GM12878 (cell line): Measurements from ENCODE around the gene FGF13. TPM values are rescaled to one million over a fixed set of nuclear protein-coding genes. Genes with fewer than 3 reads are reported as not detected.

Experiments used
- ATAC-seq: fragments of 200-7000 bp; cut with Tn5 transposase; 3 replicates; pipeline ENCODE4 v1.9.1; 2020; ENCODE audit warnings: mild to moderate bottlenecking, moderate library complexity
- BruUV-seq: library from RNA; stranded (reverse); fragments of 400-500 nt; replicated peaks from 2 replicates; lab custom pipeline; 2021; lab: Mats Ljungman, UMichigan
- CTCF ChIA-PET: fragments of 300-600 bp; sonication (Branson Sonifier 250); formaldehyde crosslinking; extraction: SDS; loops from one replicate; lab custom pipeline; 2021; ENCODE audit warnings: inconsistent platforms; lab: Yijun Ruan, JAX
- POLR2A ChIA-PET: fragments of 350-600 bp; formaldehyde crosslinking; extraction: SDS; loops from one replicate; lab custom pipeline; 2021; ENCODE audit warnings: inconsistent platforms; lab: Charles Lee
- RAD21 ChIA-PET: fragments of 300-600 bp; sonication (Branson Sonifier 250); formaldehyde crosslinking; loops from one replicate; lab custom pipeline; 2023; ENCODE audit warnings: antibody characterized with exemption; ENCODE audit not compliant: unreplicated experiment; lab: Charles Lee
- SMC1A ChIA-PET: fragments of 300-600 bp; sonication (Branson Sonifier 250); formaldehyde crosslinking; loops from one replicate; lab custom pipeline; 2023; ENCODE audit not compliant: unreplicated experiment, uncharacterized antibody; lab: Charles Lee
- DNase-seq: peaks from one replicate; pipeline ENCODE4 v3.0.0-alpha.2; 2011; ENCODE audit warnings: low read depth, low spot score
- FAIRE-seq: peaks from 3 replicates; lab custom pipeline; 2011; peaks lifted over from hg19 to GRCh38; lab: Jason Lieb, UNC
- H2AFZ ChIP-seq: 2 replicates; pipeline ENCODE4 v1.6.0; 2011; ENCODE audit warnings: low read depth, low read length, control low read depth; ENCODE audit not compliant: control insufficient read depth
- H3K27ac ChIP-seq: 2 replicates; pipeline ENCODE4 v1.5.1; 2011; ENCODE audit warnings: control low read depth; ENCODE audit not compliant: control insufficient read depth, insufficient read depth
- H3K27me3 ChIP-seq, 2 experiments: replicated peaks in 1 of 2; 2 replicates each; pipeline versions ENCODE4 v1.6.0 to v1.6.1; 2011; ENCODE audit warnings: low read length in 1 of 2; ENCODE audit not compliant: control insufficient read depth in 2 of 2, insufficient read depth in 2 of 2
- H3K36me3 ChIP-seq, 2 experiments: 2 replicates each; pipeline ENCODE4 v1.5.1; 2011; ENCODE audit warnings: low read length in 1 of 2; ENCODE audit not compliant: control insufficient read depth in 2 of 2, insufficient read depth in 2 of 2
- H3K4me1 ChIP-seq: 2 replicates; pipeline ENCODE4 v1.6.1; 2011; ENCODE audit warnings: mild to moderate bottlenecking, low read length, moderate library complexity, mixed read lengths; ENCODE audit not compliant: control insufficient read depth, insufficient read depth
- H3K4me2 ChIP-seq: 2 replicates; pipeline ENCODE4 v1.6.0; 2011; ENCODE audit warnings: control low read depth; ENCODE audit not compliant: control insufficient read depth, insufficient read depth
- H3K4me3 ChIP-seq: fragments of 200-600 bp; sonication (generic); 2 replicates; pipeline ENCODE4 v1.5.1; 2016
- H3K79me2 ChIP-seq: 2 replicates; pipeline ENCODE4 v1.6.0; 2011; ENCODE audit warnings: low read length; ENCODE audit not compliant: control insufficient read depth, insufficient read depth
- H3K9ac ChIP-seq: 2 replicates; pipeline ENCODE4 v1.8.0; 2011; ENCODE audit warnings: low read length, control low read depth, mixed read lengths; ENCODE audit not compliant: control insufficient read depth, insufficient read depth
- H3K9me3 ChIP-seq: replicated peaks from 3 replicates; pipeline ENCODE4 v1.5.1; 2011; ENCODE audit warnings: mild to moderate bottlenecking, low read length; ENCODE audit not compliant: control insufficient read depth, insufficient read depth
- H4K20me1 ChIP-seq: 2 replicates; pipeline ENCODE4 v1.6.0; 2011; ENCODE audit not compliant: control insufficient read depth, insufficient read depth
- CBFB ChIP-seq: IDR thresholded peaks from 2 replicates; pipeline ENCODE4 v1.6.1; 2016; ENCODE audit warnings: antibody characterized with exemption, low read depth
- EED ChIP-seq: sonication (generic); IDR thresholded peaks from 2 replicates; pipeline ENCODE4 v1.6.1; 2016; ENCODE audit warnings: antibody characterized with exemption, low read depth
- HDGF ChIP-seq: fragments of 450-650 bp; IDR thresholded peaks from 2 replicates; pipeline ENCODE4 v1.6.1; 2016; ENCODE audit warnings: antibody characterized with exemption
- MEF2B ChIP-seq: fragments of 450-650 bp; IDR thresholded peaks from 2 replicates; pipeline ENCODE4 v1.6.1; 2018; ENCODE audit warnings: mild to moderate bottlenecking, moderate library complexity; ENCODE audit not compliant: partially characterized antibody, poor library complexity, severe bottlenecking
- MTA3 ChIP-seq: IDR thresholded peaks from 2 replicates; pipeline ENCODE4 v1.6.1; 2012; ENCODE audit warnings: low read length, inconsistent platforms, borderline replicate concordance
- MXI1 ChIP-seq: fragments of 150-350 bp; IDR thresholded peaks from 2 replicates; pipeline ENCODE4 v1.6.1; 2011; ENCODE audit warnings: low read depth, mild to moderate bottlenecking, inconsistent platforms, low read length, improper control_type of control experiment
- NFYA ChIP-seq: IDR thresholded peaks from 2 replicates; pipeline ENCODE4 v1.6.1; 2011; ENCODE audit warnings: low read depth, mild to moderate bottlenecking, low read length, improper control_type of control experiment, borderline replicate concordance
- POLR2AphosphoS2 ChIP-seq: IDR thresholded peaks from 2 replicates; pipeline ENCODE4 v1.6.1; 2011; ENCODE audit warnings: low read depth, mild to moderate bottlenecking, low read length, improper control_type of control experiment, moderate library complexity
- RELA ChIP-seq: fragments of 450-650 bp; IDR thresholded peaks from 2 replicates; pipeline ENCODE4 v1.8.0; 2014; ENCODE audit warnings: borderline replicate concordance; ENCODE audit not compliant: partially characterized antibody
- SMARCA5 ChIP-seq: fragments of 450-650 bp; IDR thresholded peaks from 2 replicates; pipeline ENCODE4 v1.6.1; 2017; ENCODE audit warnings: mild to moderate bottlenecking
- TBL1XR1 ChIP-seq: IDR thresholded peaks from 2 replicates; pipeline ENCODE4 v1.6.1; 2012; ENCODE audit warnings: low read depth, low read length, improper control_type of control experiment
- YY1 ChIP-seq: IDR thresholded peaks from 2 replicates; pipeline ENCODE4 v1.6.1; 2011; ENCODE audit warnings: low read depth, mild to moderate bottlenecking, low read length
- ZNF622 ChIP-seq: fragments of 450-650 bp; IDR thresholded peaks from 2 replicates; pipeline ENCODE4 v1.6.1; 2017; ENCODE audit warnings: mild to moderate bottlenecking, inconsistent platforms
- ZSCAN29 ChIP-seq: fragments of 450-650 bp; IDR thresholded peaks from 2 replicates; pipeline ENCODE4 v1.6.1; 2017; ENCODE audit warnings: mild to moderate bottlenecking, moderate library complexity
- WGBS: methylation state at CpG from one replicate; pipeline ENCODE4 v1.1.6; 2016; ENCODE audit warnings: low lambda C conversion rate; ENCODE audit not compliant: insufficient replicate concordance, insufficient coverage; ENCODE audit errors: missing lambda C conversion rate; 5-methylcytosine and 5-hydroxymethylcytosine counted together
- in situ Hi-C: fragments of 300-500 bp; cut with MboI; formaldehyde crosslinking; loops from 9 replicates; pipeline ENCODE4 v1.14.3; 2018; ENCODE audit warnings: mixed read lengths
- intact Hi-C: fragments of 100-400 bp; cut with micrococcal nuclease; formaldehyde crosslinking; loops from one replicate; pipeline ENCODE4 v1.14.2; 2022; ENCODE audit not compliant: unreplicated experiment
- polyA plus RNA-seq, 11 experiments: library from polyadenylated mRNA; depleted of rRNA in 4 of 11; unstranded in 6 of 11; stranded (reverse) in 5 of 11; fragments of >200 nt; fragmentation: Nextera tagmentation in 4 of 11; fragmentation: Illumina TruSeq in 1 of 11; extraction: Ambion mirVana in 4 of 11; extraction: Trizol in 1 of 11; gene quantifications; 1 replicate in 1 of 11; 2 replicates in 10 of 11; pipeline versions ENCODE4 v1.2.1 to v1.2.3, GENCODE V29; 2011 to 2016; ENCODE audit warnings: inconsistent platforms in 2 of 11, missing spikeins in 2 of 11, low read depth in 1 of 11
- total RNA-seq, 4 experiments: library from RNA; depleted of rRNA in 3 of 4; stranded (reverse); fragments of >200 nt in 3 of 4; fragmentation: Illumina TruSeq in 1 of 4; extraction: Trizol in 1 of 4; gene quantifications; 2 replicates each; pipeline versions ENCODE4 v1.2.1 to v1.2.3, GENCODE V29; 2013 to 2021
- TF ChIP-seq, protein P1 (sequence below): fragments of 450-650 bp; IDR thresholded peaks from 2 replicates; pipeline ENCODE4 v1.6.1; 2017; ENCODE audit warnings: antibody characterized with exemption, mild to moderate bottlenecking, moderate library complexity
- TF ChIP-seq, protein P2 (sequence below): IDR thresholded peaks from 2 replicates; pipeline ENCODE4 v1.6.1; 2012; ENCODE audit warnings: low read length, inconsistent platforms
- TF ChIP-seq, protein P3 (sequence below): fragments of 450-650 bp; IDR thresholded peaks from 2 replicates; pipeline ENCODE4 v1.6.1; 2016; ENCODE audit warnings: mild to moderate bottlenecking
- TF ChIP-seq, protein P4 (sequence below): IDR thresholded peaks from 2 replicates; pipeline ENCODE4 v1.6.1; 2011; ENCODE audit warnings: mild to moderate bottlenecking, low read depth, low read length, moderate library complexity; ENCODE audit not compliant: insufficient replicate concordance
- TF ChIP-seq, protein P5 (sequence below): IDR thresholded peaks from 2 replicates; pipeline ENCODE4 v1.6.1; 2012; ENCODE audit warnings: low read depth, low read length, improper control_type of control experiment

Gene FGF13
- total and polyA plus RNA-seq, 10 of the 15 experiments (the other 5 are each of a cell fraction or from before 2014, with no cell fraction given), result 0.08 to 0.68 (median 0.28) TPM; not detected in 1

DNA sequence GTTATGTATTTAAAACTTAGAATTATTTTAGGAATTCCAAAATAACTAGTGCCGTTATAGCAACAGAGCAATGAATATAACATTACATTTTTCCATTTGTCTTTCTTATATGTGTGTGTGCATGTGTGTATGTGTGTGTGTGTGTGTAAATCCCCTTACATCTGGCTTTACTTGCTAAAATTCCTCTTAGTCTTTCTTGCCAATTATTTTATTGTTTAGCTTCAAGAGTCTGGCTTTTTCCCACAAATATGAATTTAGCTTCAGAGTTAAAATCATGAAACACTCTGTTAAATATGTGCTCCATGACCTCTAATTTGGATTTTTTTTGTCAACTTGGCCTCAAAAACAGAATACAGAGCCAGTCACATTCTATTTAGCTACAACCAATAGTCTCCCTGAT is 18.9 kb downstream of the FGF13 start (continued):
- TF ChIP-seq, protein P1, sequence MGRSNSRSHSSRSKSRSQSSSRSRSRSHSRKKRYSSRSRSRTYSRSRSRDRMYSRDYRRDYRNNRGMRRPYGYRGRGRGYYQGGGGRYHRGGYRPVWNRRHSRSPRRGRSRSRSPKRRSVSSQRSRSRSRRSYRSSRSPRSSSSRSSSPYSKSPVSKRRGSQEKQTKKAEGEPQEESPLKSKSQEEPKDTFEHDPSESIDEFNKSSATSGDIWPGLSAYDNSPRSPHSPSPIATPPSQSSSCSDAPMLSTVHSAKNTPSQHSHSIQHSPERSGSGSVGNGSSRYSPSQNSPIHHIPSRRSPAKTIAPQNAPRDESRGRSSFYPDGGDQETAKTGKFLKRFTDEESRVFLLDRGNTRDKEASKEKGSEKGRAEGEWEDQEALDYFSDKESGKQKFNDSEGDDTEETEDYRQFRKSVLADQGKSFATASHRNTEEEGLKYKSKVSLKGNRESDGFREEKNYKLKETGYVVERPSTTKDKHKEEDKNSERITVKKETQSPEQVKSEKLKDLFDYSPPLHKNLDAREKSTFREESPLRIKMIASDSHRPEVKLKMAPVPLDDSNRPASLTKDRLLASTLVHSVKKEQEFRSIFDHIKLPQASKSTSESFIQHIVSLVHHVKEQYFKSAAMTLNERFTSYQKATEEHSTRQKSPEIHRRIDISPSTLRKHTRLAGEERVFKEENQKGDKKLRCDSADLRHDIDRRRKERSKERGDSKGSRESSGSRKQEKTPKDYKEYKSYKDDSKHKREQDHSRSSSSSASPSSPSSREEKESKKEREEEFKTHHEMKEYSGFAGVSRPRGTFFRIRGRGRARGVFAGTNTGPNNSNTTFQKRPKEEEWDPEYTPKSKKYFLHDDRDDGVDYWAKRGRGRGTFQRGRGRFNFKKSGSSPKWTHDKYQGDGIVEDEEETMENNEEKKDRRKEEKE, result no peak
- TF ChIP-seq, protein P2, sequence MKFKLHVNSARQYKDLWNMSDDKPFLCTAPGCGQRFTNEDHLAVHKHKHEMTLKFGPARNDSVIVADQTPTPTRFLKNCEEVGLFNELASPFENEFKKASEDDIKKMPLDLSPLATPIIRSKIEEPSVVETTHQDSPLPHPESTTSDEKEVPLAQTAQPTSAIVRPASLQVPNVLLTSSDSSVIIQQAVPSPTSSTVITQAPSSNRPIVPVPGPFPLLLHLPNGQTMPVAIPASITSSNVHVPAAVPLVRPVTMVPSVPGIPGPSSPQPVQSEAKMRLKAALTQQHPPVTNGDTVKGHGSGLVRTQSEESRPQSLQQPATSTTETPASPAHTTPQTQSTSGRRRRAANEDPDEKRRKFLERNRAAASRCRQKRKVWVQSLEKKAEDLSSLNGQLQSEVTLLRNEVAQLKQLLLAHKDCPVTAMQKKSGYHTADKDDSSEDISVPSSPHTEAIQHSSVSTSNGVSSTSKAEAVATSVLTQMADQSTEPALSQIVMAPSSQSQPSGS, result no peak

DNA sequence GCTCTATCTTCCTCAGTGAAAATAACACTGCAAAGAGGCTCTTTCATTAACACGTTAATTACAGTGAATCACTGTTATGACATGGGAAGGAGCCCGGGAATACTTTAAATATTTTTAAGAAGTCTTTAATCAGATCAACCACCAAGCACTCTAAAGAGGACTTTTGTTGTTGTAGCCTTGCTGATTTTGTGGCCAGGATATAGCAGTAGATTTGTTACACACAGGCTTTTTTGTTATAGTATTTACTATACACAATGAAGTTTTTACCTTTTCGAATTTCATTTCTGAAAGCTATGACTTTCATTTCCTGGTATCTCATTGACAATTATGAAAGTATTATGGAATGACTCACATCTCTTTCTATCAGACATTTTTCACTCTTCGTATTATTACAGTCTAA is 20.3 kb downstream of the FGF13 start:
- FAIRE-seq, result no peak
- RAD21 ChIA-PET, result no interaction called here

More for the DNA sequence above, 20.3 kb downstream of the FGF13 start:
- no TSS peak for BruUV-seq
- in situ Hi-C loops (no loop called here), intact Hi-C loops (no loop called here)
- Histone ChIP-seq H4K20me1 (no peaks in the 10 kb centered on the region), H3K79me2 (no peaks in the 10 kb centered on the region), H3K27me3 (no peaks in the 10 kb centered on the region), H3K27ac (no peak overlapping the region), H3K4me1 (no peaks in the 10 kb centered on the region), H3K36me3 (no peaks in the 10 kb centered on the region), H2AFZ (no peak overlapping the region), H3K9ac (no peak overlapping the region), H3K4me3 (no peak overlapping the region), H3K9me3 (no peaks in the 10 kb centered on the region), H3K4me2 (no peak overlapping the region)
- WGBS, result 11% methylated on average over 4 of the region's 4 CpGs
- ChIA-PET POLR2A (no interaction called here), CTCF (no interaction called here), SMC1A (no interaction called here)
- TF ChIP-seq CBFB (no peak), RELA (no peak), SMARCA5 (no peak), ZSCAN29 (no peak), EED (no peak), MTA3 (no peak), TBL1XR1 (no peak), YY1 (no peak), ZNF622 (no peak), MXI1 (no peak), HDGF (no peak), NFYA (no peak), POLR2AphosphoS2 (no peak), MEF2B (no peak)
- TF ChIP-seq, protein P3, sequence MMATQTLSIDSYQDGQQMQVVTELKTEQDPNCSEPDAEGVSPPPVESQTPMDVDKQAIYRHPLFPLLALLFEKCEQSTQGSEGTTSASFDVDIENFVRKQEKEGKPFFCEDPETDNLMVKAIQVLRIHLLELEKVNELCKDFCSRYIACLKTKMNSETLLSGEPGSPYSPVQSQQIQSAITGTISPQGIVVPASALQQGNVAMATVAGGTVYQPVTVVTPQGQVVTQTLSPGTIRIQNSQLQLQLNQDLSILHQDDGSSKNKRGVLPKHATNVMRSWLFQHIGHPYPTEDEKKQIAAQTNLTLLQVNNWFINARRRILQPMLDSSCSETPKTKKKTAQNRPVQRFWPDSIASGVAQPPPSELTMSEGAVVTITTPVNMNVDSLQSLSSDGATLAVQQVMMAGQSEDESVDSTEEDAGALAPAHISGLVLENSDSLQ, result no peak
- TF ChIP-seq, protein P4, sequence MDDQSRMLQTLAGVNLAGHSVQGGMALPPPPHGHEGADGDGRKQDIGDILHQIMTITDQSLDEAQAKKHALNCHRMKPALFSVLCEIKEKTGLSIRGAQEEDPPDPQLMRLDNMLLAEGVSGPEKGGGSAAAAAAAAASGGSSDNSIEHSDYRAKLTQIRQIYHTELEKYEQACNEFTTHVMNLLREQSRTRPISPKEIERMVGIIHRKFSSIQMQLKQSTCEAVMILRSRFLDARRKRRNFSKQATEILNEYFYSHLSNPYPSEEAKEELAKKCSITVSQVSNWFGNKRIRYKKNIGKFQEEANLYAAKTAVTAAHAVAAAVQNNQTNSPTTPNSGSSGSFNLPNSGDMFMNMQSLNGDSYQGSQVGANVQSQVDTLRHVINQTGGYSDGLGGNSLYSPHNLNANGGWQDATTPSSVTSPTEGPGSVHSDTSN, result no peak
- TF ChIP-seq, protein P5, sequence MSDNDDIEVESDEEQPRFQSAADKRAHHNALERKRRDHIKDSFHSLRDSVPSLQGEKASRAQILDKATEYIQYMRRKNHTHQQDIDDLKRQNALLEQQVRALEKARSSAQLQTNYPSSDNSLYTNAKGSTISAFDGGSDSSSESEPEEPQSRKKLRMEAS, result no peak
- DNase-seq (no peak), ATAC-seq (no peak)
